Fibroblast of peridontal ligament (primary cell): Measurements from ENCODE around the gene GALM.
"Not testable (repeated sequence)": the region's sequence is repeated elsewhere in the genome, so short reads cannot be mapped to it uniquely, and the experiment has no call there.

Experiments used
- DNase-seq: peaks from one replicate; pipeline ENCODE4 v3.0.0-alpha.2; 2010; ENCODE audit errors: extremely low read depth

The GALM gene

GRCh38 chr2:38650012-38650411, 15.9 kb upstream of the GALM start:
- no peak for DNase-seq

- DNase-seq = no peak
These were observed 15.2 kb upstream of the GALM start for GRCh38 chr2:38650717-38651116.

- DNase-seq = no peak
These were observed 13.3 kb upstream of the GALM start for GRCh38 chr2:38652431-38653273.

- no peak for DNase-seq
These were observed 12.6 kb upstream of the GALM start for GRCh38 chr2:38653380-38653714.

GRCh38 chr2:38653715-38654527, 12.0 kb upstream of the GALM start:
- DNase-seq = no peak

GRCh38 chr2:38654528-38655381, 11.2 kb upstream of the GALM start:
- no peak for DNase-seq

GRCh38 chr2:38655441-38655840, 10.5 kb upstream of the GALM start:
- no peak for DNase-seq

GRCh38 chr2:38656866-38657480, 8.9 kb upstream of the GALM start:
- DNase-seq = no peak

- DNase-seq = no peak
These were observed 7.3 kb upstream of the GALM start for GRCh38 chr2:38658613-38659012.

- DNase-seq = no peak
These were observed 6.8 kb upstream of the GALM start for GRCh38 chr2:38659115-38659514.

- no peak for DNase-seq
These were observed 5.6 kb upstream of the GALM start for GRCh38 chr2:38660282-38660681.

- DNase-seq = peak; percentile 43
These were observed 4.6 kb upstream of the GALM start for GRCh38 chr2:38661306-38661705.

GRCh38 chr2:38666556-38666910, 619 bp downstream of the GALM start:
- peak; percentile 31 for DNase-seq

- DNase-seq = no peak
These were observed 2.2 kb downstream of the GALM start for GRCh38 chr2:38668092-38668491.

GRCh38 chr2:38668779-38669479, 3.0 kb downstream of the GALM start:
- no peak for DNase-seq

GRCh38 chr2:38671303-38671702, 5.4 kb downstream of the GALM start:
- no peak for DNase-seq

- DNase-seq = no peak
These were observed 6.0 kb downstream of the GALM start for GRCh38 chr2:38671946-38672345.

- no peak for DNase-seq
These were observed 6.8 kb downstream of the GALM start for GRCh38 chr2:38672445-38673391.

GRCh38 chr2:38676681-38677080, 10.8 kb downstream of the GALM start:
- DNase-seq = no peak

- not testable (repeated sequence) for DNase-seq
These were observed 15.0 kb downstream of the GALM start for GRCh38 chr2:38680868-38681267.
